ENCODE results near the gene SUPT20HL1.

SUPT20HL1 gene

DNA sequence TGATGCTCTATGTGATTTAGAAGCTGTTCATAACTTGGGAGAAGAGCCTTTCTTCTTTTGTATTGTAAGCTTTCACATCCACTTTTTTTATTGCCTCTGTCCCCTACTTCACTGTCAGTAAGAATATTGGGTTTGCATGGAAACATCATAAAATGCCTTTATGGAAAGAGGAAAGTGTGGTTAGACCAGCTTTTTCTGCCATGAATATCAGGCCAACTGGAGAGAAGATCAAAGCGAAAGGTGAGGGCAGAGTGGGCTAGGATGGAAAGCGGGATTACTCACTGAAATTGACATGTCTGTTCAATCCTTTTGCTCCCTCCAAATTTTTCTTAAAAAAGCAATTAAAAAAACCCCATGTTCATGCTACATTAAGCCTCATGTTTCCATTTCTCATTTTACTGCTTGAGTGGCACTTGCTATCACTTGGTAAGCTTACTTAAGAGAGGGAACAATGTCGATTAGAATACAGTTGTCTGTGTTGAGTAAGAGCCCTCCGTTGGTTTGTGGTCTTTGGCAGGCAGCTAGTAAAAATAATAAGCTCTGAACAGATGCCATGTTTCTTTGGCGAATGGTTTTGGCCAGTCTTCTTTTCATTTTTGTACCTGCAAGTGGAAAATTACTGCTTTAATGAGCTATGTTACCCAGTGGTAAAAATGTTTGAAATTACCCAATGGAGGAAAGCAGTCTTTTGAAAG is 35.9 kb downstream of the SUPT20HL1 start:
- no peaks in the 10 kb centered on the region for H3K36me3 Mint-ChIP-seq
- H3K27ac Mint-ChIP-seq, result no peak overlapping the region
- H3K4me1 Mint-ChIP-seq, result peaks cover 4% of the 10 kb centered on the region
- H3K4me3 Mint-ChIP-seq, result no peak overlapping the region
- DNase-seq (ENCODE audit: low spot score in 2 of 2) (no peak), ATAC-seq (ENCODE audit: low read depth) (no peak)
- no peaks in the 10 kb centered on the region for H3K9me3 Mint-ChIP-seq
- peaks cover 7% of the 10 kb centered on the region for H3K27me3 Mint-ChIP-seq

DNA sequence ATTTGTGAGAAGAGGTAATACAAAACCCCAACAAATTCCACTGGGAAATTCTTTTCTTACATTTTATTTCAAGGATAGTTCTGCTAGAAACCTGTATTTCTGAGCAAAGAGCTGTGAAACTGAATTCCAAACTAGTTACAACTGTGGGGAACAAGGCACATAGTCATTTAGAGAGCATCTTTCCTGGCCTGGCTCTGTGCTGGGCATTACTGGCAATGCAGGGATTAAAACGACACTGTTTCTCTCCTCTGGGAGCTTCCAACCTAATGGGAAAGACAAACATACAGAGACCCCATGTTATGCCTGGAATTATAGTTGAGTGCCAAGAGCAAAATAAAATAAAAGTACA is 36.5 kb downstream of the SUPT20HL1 start:
- no peak for ATAC-seq (ENCODE audit: low read depth)
- H3K4me3 Mint-ChIP-seq, result no peak overlapping the region
- peaks cover 3% of the 10 kb centered on the region for H3K27me3 Mint-ChIP-seq
- no peaks in the 10 kb centered on the region for H3K9me3 Mint-ChIP-seq
- H3K27ac Mint-ChIP-seq, result no peak overlapping the region
- H3K4me1 Mint-ChIP-seq, result peaks cover 4% of the 10 kb centered on the region
- no peak for DNase-seq (ENCODE audit: low spot score in 2 of 2)
- H3K36me3 Mint-ChIP-seq, result no peaks in the 10 kb centered on the region

DNA sequence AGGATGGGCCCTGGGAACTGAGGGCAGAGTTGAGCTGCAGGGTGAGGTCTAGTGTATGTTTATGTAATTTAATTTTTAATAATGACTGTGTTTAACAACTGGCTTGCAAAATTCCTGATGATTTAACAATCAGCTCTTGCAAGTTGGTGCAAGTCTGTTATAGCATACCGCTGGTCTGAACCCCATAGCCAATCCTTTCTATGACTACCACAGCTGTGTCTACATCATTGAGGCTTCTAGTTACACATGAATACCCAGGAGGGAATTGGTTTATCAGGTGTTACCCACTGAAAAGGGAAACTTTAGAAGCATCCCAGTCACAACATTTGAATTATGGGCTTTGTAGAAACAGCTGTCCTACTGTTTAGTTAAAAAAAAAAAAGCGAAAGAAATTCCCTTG is 38.3 kb downstream of the SUPT20HL1 start:
- Mint-ChIP-seq H3K9me3 (no peaks in the 10 kb centered on the region), H3K27ac (no peak overlapping the region), H3K4me3 (no peak overlapping the region), H3K27me3 (no peaks in the 10 kb centered on the region), H3K36me3 (no peaks in the 10 kb centered on the region), H3K4me1 (peaks cover 4% of the 10 kb centered on the region)
- no peak for ATAC-seq (ENCODE audit: low read depth)
- DNase-seq (ENCODE audit: low spot score in 2 of 2), result no peak

DNA sequence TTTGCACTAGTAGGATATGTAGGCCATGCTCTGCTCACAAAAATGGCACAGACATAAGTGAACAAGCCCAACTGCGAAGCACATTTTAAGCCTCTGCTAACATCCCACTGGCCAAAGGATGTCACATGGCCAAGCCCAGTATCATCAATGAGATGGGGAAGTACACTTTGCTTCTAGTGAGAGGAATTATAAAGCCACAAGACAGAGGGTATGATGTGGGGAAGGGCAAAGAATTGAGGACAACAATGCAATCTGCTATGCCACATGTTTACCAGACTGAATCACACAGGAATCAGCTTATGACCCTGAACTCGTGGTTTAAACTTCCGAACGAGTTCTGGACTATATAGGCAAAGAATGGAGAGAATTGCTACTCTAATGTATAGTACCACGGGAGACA is 39.1 kb downstream of the SUPT20HL1 start:
- Mint-ChIP-seq H3K27ac (no peak overlapping the region), H3K4me1 (peaks cover 4% of the 10 kb centered on the region), H3K27me3 (no peaks in the 10 kb centered on the region), H3K36me3 (no peaks in the 10 kb centered on the region), H3K9me3 (no peaks in the 10 kb centered on the region), H3K4me3 (no peak overlapping the region)
- ATAC-seq (ENCODE audit: low read depth) (no peak), DNase-seq (ENCODE audit: low spot score in 2 of 2) (no peak)

DNA sequence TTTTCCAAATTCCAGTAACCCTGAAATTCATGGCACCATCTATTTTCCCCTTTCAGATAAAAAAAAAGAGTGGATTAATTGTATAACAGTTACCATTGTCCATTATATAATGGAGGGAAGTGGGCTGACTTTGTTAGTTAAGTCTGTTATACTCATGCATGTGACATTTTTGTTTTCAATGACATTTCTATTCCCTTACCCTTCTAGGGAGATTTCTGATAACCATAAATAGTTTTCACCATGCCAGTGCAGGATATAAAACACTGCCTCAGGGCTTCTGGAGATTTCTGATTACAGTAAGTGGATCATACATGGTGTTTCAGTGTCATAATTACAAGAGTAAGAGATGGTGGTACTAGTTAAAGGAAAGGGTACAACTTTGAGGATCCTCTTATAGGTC is 45.5 kb downstream of the SUPT20HL1 start:
- Mint-ChIP-seq H3K9me3 (no peaks in the 10 kb centered on the region), H3K4me1 (no peaks in the 10 kb centered on the region), H3K36me3 (no peaks in the 10 kb centered on the region), H3K27me3 (peaks cover 3% of the 10 kb centered on the region), H3K27ac (no peak overlapping the region), H3K4me3 (no peak overlapping the region)
- ATAC-seq (ENCODE audit: low read depth), result no peak
- no peak for DNase-seq (ENCODE audit: low spot score in 2 of 2)
